Endothelial cell (in vitro differentiated cells): ENCODE data around the gene GLYR1. TPM values are rescaled to one million over a fixed set of nuclear protein-coding genes. Genes with fewer than 3 reads are reported as not detected.

ENCODE experiments used
- DNase-seq: peaks from one replicate; pipeline ENCODE4 v3.0.0; 2021; ENCODE audit warnings: low spot score
- H3K27ac Mint-ChIP-seq: one replicate; pipeline ENCODE4 v1.8.0; 2021; ENCODE audit warnings: mixed read lengths, inconsistent platforms; ENCODE audit not compliant: unreplicated experiment
- H3K27me3 Mint-ChIP-seq: one replicate; pipeline ENCODE4 v1.8.0; 2021; ENCODE audit warnings: mild to moderate bottlenecking, moderate library complexity, mixed read lengths, inconsistent platforms; ENCODE audit not compliant: unreplicated experiment
- H3K36me3 Mint-ChIP-seq: one replicate; pipeline ENCODE4 v1.8.0; 2021; ENCODE audit warnings: mild to moderate bottlenecking, low read depth, mixed read lengths, inconsistent platforms; ENCODE audit not compliant: unreplicated experiment
- H3K4me1 Mint-ChIP-seq: one replicate; pipeline ENCODE4 v1.8.0; 2021; ENCODE audit warnings: mild to moderate bottlenecking, mixed read lengths, inconsistent platforms; ENCODE audit not compliant: unreplicated experiment
- H3K4me3 Mint-ChIP-seq: one replicate; pipeline ENCODE4 v1.8.0; 2021; ENCODE audit warnings: mild to moderate bottlenecking, mixed read lengths, inconsistent platforms; ENCODE audit not compliant: unreplicated experiment
- H3K9me3 Mint-ChIP-seq: one replicate; pipeline ENCODE4 v1.8.0; 2021; ENCODE audit warnings: mixed read lengths, inconsistent platforms; ENCODE audit not compliant: unreplicated experiment
- total RNA-seq: library from RNA; stranded (reverse); fragmentation: NEBNext Ultra II Directional; extraction: Animal tissue kit (Norgen Biotek cat#: 25700); gene quantifications from one replicate; pipeline ENCODE4 v1.2.1, GENCODE V29; 2021; ENCODE audit not compliant: unreplicated experiment
- TF ChIP-seq, protein P1 (sequence below): fragments of 200-600 bp; sonication (generic); IDR thresholded peaks from one replicate; pipeline ENCODE4 v1.5.0; 2021; ENCODE audit warnings: antibody characterized with exemption; ENCODE audit not compliant: unreplicated experiment

Gene GLYR1
- total RNA-seq, 1 donor from 2014 or later: 111 TPM

DNA sequence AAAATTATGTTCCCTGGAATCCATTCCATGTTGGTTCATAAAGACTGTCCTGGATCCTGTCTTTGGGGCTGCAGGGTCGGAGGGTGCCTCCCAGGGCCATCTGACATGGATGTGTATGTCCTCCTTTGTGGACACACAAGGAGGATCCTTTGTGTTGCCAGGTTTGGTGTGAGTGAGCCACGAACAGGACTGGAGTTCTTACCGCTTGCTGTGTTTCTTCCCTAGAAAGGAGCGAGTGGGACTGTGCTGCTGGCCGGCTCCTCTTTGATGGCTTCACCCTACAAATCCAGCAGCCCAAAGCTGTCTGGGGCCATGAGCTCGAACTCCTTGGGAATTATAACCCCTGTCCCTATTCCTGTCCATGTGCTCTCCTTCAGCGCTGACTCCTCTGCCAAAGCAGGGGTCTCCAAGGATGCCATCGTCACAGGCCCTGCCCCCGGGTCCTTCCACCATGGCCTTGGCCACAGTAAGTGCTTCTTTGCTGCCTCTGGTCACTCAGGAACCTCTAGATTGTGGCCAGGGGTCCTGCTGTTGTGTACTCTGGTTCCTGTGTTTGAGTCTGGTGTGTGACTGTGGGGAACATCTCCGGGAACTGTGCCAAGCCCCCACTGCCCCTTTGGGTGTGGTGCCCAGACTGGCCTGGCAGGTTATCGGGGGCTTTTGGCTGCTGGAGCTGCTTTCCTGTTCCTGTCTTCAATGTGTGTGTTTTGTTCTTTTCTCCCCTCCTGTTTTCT is 29.7 kb upstream of the GLYR1 start:
- Mint-ChIP-seq H3K27ac (no peak overlapping the region), H3K4me1 (no peaks in the 10 kb centered on the region), H3K4me3 (no peak overlapping the region), H3K27me3 (peaks cover 2% of the 10 kb centered on the region), H3K36me3 (peaks cover 46% of the 10 kb centered on the region), H3K9me3 (no peaks in the 10 kb centered on the region)
- DNase-seq: no peak
- TF ChIP-seq, protein P1, sequence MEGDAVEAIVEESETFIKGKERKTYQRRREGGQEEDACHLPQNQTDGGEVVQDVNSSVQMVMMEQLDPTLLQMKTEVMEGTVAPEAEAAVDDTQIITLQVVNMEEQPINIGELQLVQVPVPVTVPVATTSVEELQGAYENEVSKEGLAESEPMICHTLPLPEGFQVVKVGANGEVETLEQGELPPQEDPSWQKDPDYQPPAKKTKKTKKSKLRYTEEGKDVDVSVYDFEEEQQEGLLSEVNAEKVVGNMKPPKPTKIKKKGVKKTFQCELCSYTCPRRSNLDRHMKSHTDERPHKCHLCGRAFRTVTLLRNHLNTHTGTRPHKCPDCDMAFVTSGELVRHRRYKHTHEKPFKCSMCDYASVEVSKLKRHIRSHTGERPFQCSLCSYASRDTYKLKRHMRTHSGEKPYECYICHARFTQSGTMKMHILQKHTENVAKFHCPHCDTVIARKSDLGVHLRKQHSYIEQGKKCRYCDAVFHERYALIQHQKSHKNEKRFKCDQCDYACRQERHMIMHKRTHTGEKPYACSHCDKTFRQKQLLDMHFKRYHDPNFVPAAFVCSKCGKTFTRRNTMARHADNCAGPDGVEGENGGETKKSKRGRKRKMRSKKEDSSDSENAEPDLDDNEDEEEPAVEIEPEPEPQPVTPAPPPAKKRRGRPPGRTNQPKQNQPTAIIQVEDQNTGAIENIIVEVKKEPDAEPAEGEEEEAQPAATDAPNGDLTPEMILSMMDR: no peak

DNA sequence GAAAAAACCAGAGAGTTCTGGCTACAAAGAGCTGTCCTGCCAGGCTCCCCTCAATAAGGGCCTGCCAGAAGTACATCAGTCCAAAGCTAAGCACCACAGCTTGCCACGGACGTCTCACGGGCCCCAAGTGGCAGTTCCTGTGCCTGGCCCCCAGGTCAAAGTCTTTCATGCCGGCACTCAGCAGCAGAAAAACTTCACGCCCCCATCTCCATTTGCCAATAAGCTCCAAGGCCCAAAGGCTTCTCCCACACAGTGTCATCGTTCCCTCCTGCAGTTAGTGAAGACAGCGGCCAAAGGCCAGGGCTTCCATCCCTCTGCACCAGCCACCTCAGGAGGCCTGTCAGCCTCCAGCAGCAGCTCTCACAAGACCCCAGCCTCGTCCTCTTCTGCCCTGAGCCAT is 27.6 kb upstream of the GLYR1 start:
- Mint-ChIP-seq H3K27me3 (peaks cover 5% of the 10 kb centered on the region), H3K4me1 (no peaks in the 10 kb centered on the region), H3K27ac (no peak overlapping the region), H3K4me3 (peak overlapping the region; percentile 68), H3K36me3 (peaks cover 51% of the 10 kb centered on the region), H3K9me3 (no peaks in the 10 kb centered on the region)
- no peak for DNase-seq
- TF ChIP-seq, protein P1: no peak

DNA sequence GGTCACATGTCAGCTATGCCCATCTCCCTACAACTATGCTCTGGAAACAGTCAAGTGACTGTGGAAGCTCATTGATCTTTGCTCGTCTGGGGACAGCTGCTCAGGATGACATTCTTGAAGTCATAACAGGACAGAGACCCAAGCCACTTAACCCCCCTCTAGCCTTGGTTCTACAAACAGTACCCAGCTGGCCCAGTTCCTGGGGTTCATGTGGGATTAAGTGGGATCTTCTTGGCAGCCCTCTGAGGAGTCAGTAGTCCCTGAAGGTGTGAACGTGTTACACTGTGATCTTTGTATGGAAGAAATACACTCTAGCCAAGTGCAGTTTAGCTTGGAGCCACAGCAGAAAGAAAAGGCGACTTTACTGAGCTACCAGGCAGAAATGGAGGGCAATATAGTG is 26.0 kb upstream of the GLYR1 start:
- no peak overlapping the region for H3K27ac Mint-ChIP-seq

DNA sequence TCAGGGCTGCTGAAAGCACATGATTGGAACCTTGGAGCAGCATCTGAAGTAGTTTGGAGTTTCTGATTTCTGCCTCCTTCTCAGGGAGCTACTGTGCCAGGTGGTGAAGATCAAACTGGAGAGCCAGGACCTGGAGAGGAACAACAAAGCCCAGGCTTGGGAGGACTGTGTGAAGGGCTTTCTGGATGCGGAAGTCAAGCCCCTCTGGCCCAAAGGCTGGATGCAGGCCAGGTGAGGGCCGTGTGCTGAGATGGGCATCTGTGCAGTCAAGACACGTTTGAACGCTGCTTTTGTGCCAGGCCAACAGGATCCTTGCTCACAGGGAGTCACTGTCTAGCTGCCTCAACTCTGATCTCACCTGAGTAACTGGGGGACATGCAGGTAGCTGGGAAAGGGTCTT is 24.0 kb upstream of the GLYR1 start:
- no peaks in the 10 kb centered on the region for H3K9me3 Mint-ChIP-seq
- H3K4me3 Mint-ChIP-seq: no peak overlapping the region
- no peaks in the 10 kb centered on the region for H3K4me1 Mint-ChIP-seq
- TF ChIP-seq, protein P1: no peak
- DNase-seq: no peak
- no peak overlapping the region for H3K27ac Mint-ChIP-seq
- peaks cover 61% of the 10 kb centered on the region for H3K36me3 Mint-ChIP-seq
- peaks cover 6% of the 10 kb centered on the region for H3K27me3 Mint-ChIP-seq

More for the DNA sequence above, 26.0 kb upstream of the GLYR1 start:
- no peaks in the 10 kb centered on the region for H3K9me3 Mint-ChIP-seq
- H3K4me1 Mint-ChIP-seq: no peaks in the 10 kb centered on the region
- peaks cover 6% of the 10 kb centered on the region for H3K27me3 Mint-ChIP-seq
- TF ChIP-seq, protein P1: no peak
- no peak for DNase-seq
- H3K4me3 Mint-ChIP-seq: peak overlapping the region; percentile 57
- peaks cover 57% of the 10 kb centered on the region for H3K36me3 Mint-ChIP-seq

DNA sequence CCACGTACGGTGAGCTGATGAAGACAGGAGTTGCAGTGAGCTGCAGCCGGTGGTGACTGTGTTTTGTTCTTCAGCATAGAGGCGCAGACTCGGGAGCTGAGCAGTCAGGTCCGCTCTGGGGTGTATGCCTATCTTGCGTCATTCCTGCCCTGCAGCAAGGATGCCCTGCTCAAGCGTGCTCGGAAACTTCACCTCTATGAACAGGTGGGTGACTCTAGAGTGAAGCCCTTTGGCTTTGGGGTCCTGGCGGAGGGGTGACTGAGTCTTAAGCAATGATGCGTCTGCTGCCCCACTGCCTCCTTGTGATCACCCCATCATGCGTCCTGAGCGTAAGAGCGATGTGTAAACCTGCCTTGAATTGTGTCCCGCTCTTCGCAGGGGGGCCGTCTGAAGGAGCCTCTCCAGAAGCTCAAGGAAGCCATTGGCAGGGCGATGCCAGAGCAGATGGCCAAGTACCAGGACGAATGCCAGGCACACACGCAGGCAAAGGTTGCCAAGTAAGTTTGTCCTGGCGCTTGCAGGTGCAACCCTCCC is 23.1 kb upstream of the GLYR1 start:
- H3K4me1 Mint-ChIP-seq: no peaks in the 10 kb centered on the region
- no peaks in the 10 kb centered on the region for H3K9me3 Mint-ChIP-seq
- H3K27ac Mint-ChIP-seq: no peak overlapping the region
- peaks cover 56% of the 10 kb centered on the region for H3K36me3 Mint-ChIP-seq
- H3K4me3 Mint-ChIP-seq: no peak overlapping the region
- no peak for DNase-seq
- peaks cover 6% of the 10 kb centered on the region for H3K27me3 Mint-ChIP-seq
- TF ChIP-seq, protein P1: no peak
